Measurements from ENCODE around the gene ASIC4. TPM values are rescaled to one million over a fixed set of nuclear protein-coding genes. Genes with fewer than 3 reads are reported as not detected.

Gene ASIC4
- total RNA-seq, 1 donor from 2014 or later: 0.55 TPM

- Histone ChIP-seq H3K27me3 (peaks cover 82% of the 10 kb centered on the region), H3K9me3 (no peaks in the 10 kb centered on the region), H3K4me1 (peaks cover 10% of the 10 kb centered on the region), H3K36me3 (no peaks in the 10 kb centered on the region), H3K27ac (no peak overlapping the region), H3K4me3 (no peak overlapping the region)
- no peak for TF ChIP-seq CTCF (IDR thresholded peaks at IDR 0.05)
- peak; percentile 46 for ATAC-seq
- no peak for DNase-seq
- intact Hi-C loops (cut with DNase I): loop anchor here (10.0 kb wide), 1 partner anchor 122 kb away; no protein-coding TSS in a partner anchor
These were observed 12.8 kb downstream of the ASIC4 start for GRCh38 chr2:219527076-219527394.

- Histone ChIP-seq H3K36me3 (no peaks in the 10 kb centered on the region), H3K4me1 (peaks cover 8% of the 10 kb centered on the region), H3K27ac (no peak overlapping the region), H3K9me3 (no peaks in the 10 kb centered on the region), H3K4me3 (no peak overlapping the region), H3K27me3 (peaks cover 82% of the 10 kb centered on the region)
- ATAC-seq (no peak), DNase-seq (no peak)
- TF ChIP-seq CTCF (IDR thresholded peaks at IDR 0.05): no peak
- intact Hi-C loops (cut with DNase I): loop anchor here (10.0 kb wide), 1 partner anchor 123 kb away; no protein-coding TSS in a partner anchor
These were observed 13.2 kb downstream of the ASIC4 start for GRCh38 chr2:219527472-219527871.

- no peaks in the 10 kb centered on the region for H3K4me1 ChIP-seq
- H3K9me3 ChIP-seq: no peaks in the 10 kb centered on the region
- peaks cover 60% of the 10 kb centered on the region for H3K27me3 ChIP-seq
- no peaks in the 10 kb centered on the region for H3K36me3 ChIP-seq
- ATAC-seq: peak; percentile 93
- no peak overlapping the region for H3K4me3 ChIP-seq
- peak; percentile 97 for TF ChIP-seq CTCF (IDR thresholded peaks at IDR 0.05)
- intact Hi-C loops (cut with DNase I): no loop called here
- DNase-seq: peak; percentile 92
- H3K27ac ChIP-seq: no peak overlapping the region
These were observed 16.0 kb downstream of the ASIC4 start for GRCh38 chr2:219530048-219530963.

- H3K4me3 ChIP-seq: no peak overlapping the region
- no peak for ATAC-seq
- intact Hi-C loops (cut with DNase I): no loop called here
- peaks cover 45% of the 10 kb centered on the region for H3K27me3 ChIP-seq
- H3K9me3 ChIP-seq: no peaks in the 10 kb centered on the region
- H3K4me1 ChIP-seq: no peaks in the 10 kb centered on the region
- no peak for DNase-seq
- no peak for TF ChIP-seq CTCF (IDR thresholded peaks at IDR 0.05)
- H3K27ac ChIP-seq: no peak overlapping the region
- no peaks in the 10 kb centered on the region for H3K36me3 ChIP-seq
These were observed 17.5 kb downstream of the ASIC4 start for GRCh38 chr2:219531639-219532377.

- no peak overlapping the region for H3K27ac ChIP-seq
- no peaks in the 10 kb centered on the region for H3K36me3 ChIP-seq
- no peaks in the 10 kb centered on the region for H3K9me3 ChIP-seq
- DNase-seq: no peak
- ATAC-seq: no peak
- no peaks in the 10 kb centered on the region for H3K4me1 ChIP-seq
- H3K27me3 ChIP-seq: peaks cover 40% of the 10 kb centered on the region
- intact Hi-C loops (cut with DNase I): no loop called here
- H3K4me3 ChIP-seq: no peak overlapping the region
- TF ChIP-seq CTCF (IDR thresholded peaks at IDR 0.05): no peak
These were observed 18.0 kb downstream of the ASIC4 start for GRCh38 chr2:219532378-219532649.

Data from upper lobe of right lung (tissue), 1 donor.